HG03159 (cell line): ENCODE data around the gene SEZ6L2.
"Not testable (repeated sequence)": the region's sequence is repeated elsewhere in the genome, so short reads cannot be mapped to it uniquely, and the experiment has no call there.

ENCODE experiments used
- ATAC-seq: cut with Tn5 transposase; IDR thresholded peaks from one replicate; pipeline ENCODE4 v1.9.1; 2021; ENCODE audit warnings: mild to moderate bottlenecking, moderate library complexity; ENCODE audit not compliant: unreplicated experiment

The SEZ6L2 gene

GRCh38 chr16:29910819-29911675 lies 11.7 kb upstream of the SEZ6L2 start:
- ATAC-seq = no peak

- ATAC-seq = not testable (repeated sequence)
Observed at GRCh38 chr16:29909851-29910250, 10.5 kb upstream of the SEZ6L2 start.

GRCh38 chr16:29909391-29909790 lies 10.0 kb upstream of the SEZ6L2 start:
- ATAC-seq = no peak

- ATAC-seq = no peak
Observed at GRCh38 chr16:29908719-29909220, 9.4 kb upstream of the SEZ6L2 start.

GRCh38 chr16:29907973-29908372 lies 8.6 kb upstream of the SEZ6L2 start:
- no peak for ATAC-seq

- ATAC-seq = no peak
Observed at GRCh38 chr16:29906520-29907244, 7.3 kb upstream of the SEZ6L2 start.

GRCh38 chr16:29905668-29906067 lies 6.3 kb upstream of the SEZ6L2 start:
- no peak for ATAC-seq

GRCh38 chr16:29904947-29905346 lies 5.6 kb upstream of the SEZ6L2 start:
- ATAC-seq = no peak

GRCh38 chr16:29903590-29903989 lies 4.2 kb upstream of the SEZ6L2 start:
- ATAC-seq = no peak

- no peak for ATAC-seq
Observed at GRCh38 chr16:29901607-29901945, 2.2 kb upstream of the SEZ6L2 start.

- ATAC-seq = no peak
Observed at GRCh38 chr16:29900888-29901606, 1.7 kb upstream of the SEZ6L2 start.

GRCh38 chr16:29900102-29900887 lies 945 bp upstream of the SEZ6L2 start, which contains the start of gene ASPHD1:
Gene ASPHD1 (plus strand): TSS chr16:29900488. CDS start chr16:29900972, 484 bp downstream.
- peak; percentile 57 for ATAC-seq

GRCh38 chr16:29898804-29899515 lies 390 bp downstream of the SEZ6L2 start:
- no peak for ATAC-seq

GRCh38 chr16:29898135-29898803 lies 1.1 kb downstream of the SEZ6L2 start:
- no peak for ATAC-seq

GRCh38 chr16:29897333-29897732 lies 2.0 kb downstream of the SEZ6L2 start:
- no peak for ATAC-seq

GRCh38 chr16:29896841-29897240 lies 2.5 kb downstream of the SEZ6L2 start:
- no peak for ATAC-seq

GRCh38 chr16:29894352-29894751 lies 5.0 kb downstream of the SEZ6L2 start:
- no peak for ATAC-seq

GRCh38 chr16:29893553-29893952 lies 5.8 kb downstream of the SEZ6L2 start:
- no peak for ATAC-seq

GRCh38 chr16:29892458-29892813 lies 6.9 kb downstream of the SEZ6L2 start:
- no peak for ATAC-seq
